Activated CD4-positive, CD25-positive, alpha-beta regulatory T cell treated with anti-CD3 and anti-CD28 coated beads, Interleukin-2, amount 50 U/mL, for 24 hours (primary cell): ENCODE data around the gene PROX2.
A peak's percentile ranks its signal among the peaks of the same experiment; 100 is the strongest.

Source experiments
- ATAC-seq, 2 donors: fragments of 150-1000 bp; cut with Tn5 transposase; one replicate each; pipeline ENCODE4 v1.10.0; 2021; ENCODE audit warnings: mild to moderate bottlenecking in 1 of 2, moderate library complexity in 1 of 2

PROX2 gene

DNA sequence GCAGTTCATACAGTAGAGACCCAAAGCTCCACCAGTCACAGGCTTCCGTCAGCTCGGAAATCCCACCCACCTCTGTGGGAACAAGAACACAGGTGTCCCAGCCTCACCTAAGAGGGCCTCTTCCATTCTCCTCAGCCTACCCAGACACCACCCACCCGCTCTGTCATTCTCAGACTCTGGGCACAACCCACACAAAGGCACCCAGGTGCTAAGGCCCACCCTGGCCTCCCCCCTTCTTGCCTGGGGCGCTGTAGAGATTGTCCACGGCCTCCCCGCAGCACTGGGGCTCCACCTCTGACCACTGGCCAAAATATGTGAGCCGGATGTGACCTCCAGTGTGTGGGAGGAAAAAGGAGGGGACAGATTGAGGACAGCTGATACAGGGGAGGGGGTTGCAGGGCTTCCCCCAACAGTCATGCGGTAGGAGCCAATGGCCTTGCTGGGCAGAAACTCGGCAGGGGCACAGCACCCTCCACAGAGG, 33.0 kb upstream of the PROX2 start:
- no peak for ATAC-seq

DNA sequence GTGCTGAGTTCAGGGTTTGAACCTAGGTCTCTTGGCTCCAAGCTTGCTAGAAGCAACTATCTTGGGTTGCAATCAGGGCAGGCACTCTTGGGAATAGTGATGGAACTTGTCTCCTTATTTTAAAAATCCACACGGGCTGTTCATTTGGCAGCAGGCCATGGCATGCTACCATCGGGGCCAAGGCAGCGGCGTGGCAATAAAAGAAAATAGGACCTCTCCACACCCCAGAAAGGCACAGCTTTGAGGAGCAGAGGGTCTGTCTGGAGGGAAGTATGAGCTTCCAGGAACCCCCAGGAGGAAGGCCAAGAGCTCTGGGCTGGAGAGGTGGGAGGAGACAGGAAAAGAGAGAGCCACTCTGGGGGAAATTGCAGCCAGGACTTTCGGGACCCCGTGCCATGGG, 31.8 kb upstream of the PROX2 start:
- no peak for ATAC-seq

DNA sequence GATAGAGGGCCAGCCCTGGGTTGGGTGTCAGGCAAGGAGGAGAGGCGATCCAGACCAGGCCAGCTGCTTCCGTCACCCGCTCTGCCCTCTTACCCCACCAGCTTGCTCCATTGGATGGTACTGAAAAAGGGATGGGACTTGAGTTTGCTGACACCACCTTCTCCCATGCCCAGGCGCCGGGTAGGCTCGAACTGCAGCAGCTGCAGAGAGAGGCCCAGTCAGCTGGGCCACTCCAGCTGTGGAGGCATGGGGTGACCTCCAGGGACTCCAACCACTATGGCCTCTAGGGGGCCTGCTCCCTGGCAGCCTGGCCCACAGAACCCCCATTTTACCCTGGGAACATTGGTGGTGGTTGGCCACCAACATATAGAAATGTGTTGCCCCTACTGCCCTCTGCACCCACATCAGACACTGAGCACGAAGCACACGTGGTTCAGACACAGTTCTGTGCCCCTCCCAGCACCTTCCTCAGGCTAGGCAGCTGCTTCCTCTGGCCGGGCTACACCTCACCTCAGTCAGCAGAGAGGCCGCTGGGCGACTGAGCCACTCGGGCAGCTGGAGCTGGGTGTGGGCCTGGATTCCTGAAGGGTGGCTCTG, 31.1 kb upstream of the PROX2 start:
- no peak for ATAC-seq

DNA sequence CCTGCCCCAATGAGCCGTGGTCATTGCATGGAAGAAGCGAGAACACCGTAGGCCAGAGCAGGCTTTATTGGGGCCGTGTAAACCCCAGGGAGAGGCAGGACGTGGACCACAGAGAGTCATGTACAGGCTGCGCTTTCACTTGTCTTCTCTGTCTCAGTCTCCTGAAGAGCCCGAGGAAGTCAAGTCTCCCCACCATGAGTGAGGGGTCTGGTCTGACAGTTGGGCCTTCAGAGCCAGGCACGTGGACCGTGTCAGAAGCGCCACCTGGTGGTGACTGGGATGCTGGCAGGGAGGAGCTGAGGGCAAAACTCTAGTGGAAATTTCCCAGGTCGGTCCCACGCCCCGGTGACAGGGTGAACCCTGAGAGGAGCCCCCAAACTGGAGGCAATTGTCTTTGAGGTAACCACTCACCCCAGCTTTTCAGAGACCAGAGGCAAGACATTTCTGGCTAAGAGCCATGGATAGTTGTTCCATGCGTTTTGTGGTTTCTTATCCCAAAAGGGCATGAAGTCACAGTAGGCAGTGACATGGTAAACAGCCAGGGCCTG, 29.7 kb upstream of the PROX2 start:
- peak; percentile 68 for ATAC-seq

DNA sequence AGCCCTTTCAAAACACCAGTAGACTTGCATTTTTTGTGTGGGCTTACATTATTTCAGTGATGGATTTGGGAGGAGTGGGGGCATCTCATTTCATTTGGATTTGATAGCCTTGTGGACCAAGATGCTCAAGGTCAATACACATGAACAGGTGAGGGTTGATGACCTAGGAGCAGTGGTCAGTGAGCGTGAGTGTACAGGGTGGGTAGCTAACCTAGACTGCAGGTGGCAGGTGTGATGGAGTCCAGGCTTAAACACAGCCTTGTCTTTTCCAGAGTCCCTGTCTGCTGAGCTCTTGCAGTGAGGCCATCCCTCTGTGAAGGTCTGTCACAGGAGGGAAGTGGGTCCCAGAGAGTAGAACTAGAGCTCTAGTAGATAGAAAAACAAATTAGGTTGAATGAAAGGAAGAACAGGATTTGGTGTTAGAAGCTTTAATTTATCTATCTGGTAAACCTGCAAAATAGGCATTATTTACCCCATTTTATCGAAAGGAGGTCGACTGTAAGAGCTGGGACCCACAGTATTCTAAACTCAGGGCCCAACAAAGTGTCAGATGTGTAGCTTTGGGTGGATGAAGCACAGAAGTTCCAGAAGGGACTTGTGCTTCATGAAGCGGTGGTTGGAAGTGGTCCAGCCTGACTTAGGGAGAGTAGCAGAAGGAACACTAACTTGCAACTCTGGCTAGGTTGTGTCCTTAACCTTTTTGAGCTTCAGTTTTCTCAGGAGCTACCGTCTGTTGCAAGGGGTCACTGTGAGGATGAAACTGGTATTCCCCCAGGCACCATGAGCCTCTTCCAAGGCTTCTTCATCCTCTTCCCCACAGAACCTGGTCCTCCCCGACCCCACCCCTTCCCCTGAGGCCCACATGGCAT, 28.9 kb upstream of the PROX2 start:
- no peak for ATAC-seq

DNA sequence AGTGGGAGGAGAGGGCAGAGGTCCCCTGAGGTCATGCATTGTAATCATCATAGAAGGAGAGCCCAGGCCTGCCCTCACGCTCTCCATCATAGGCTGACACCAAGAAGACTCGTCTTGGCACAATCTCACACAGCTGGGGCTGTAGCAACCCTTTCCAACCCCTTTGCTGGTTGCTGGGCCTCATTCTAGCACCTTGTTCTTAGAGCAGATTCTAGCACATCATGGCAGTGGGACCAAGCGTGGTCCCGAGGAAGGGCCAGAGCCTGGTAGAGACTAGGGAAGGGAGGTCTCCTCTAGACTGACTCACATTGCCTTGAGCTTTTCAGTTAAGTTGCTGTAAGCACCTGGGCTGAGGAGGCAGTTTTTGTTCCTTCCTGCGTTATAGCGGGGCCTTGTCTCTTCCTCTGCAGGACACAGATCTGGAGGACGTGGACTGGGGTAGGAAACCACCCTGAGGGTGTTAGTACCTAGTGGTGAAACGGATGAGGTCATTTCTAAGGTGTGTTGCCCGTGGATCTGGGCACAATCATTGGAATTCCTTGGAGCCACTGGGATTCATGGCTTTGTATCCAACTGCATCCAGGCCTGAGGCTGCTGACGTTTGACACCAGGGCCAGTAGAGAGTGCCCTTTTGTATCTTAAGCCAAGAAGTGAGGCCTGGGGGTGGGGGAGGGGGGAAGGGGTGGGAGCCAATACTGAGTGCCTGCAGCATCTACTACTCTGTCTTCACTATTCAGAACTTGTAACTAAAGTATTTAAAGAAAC, 27.2 kb upstream of the PROX2 start:
- no peak for ATAC-seq

DNA sequence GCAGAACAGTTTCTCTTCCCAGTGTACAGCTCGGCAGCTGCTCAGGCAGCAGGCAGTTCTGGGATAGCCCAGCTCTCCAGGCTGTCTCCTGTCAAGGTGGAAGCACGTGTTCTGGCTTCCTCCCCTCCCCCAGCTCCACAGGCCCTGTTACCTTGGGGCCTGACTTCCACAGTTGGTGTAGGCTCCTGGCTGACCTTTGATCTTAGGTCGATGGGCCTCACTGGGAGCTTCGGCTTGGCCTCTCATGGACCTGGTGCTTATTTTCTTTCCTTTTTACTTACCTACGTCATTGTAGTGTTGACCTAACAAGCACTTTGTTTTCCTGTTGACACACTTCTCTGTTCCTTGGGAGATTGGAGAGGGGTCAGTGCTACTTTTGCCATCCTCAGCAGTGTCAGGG, 22.7 kb upstream of the PROX2 start:
- ATAC-seq = no peak

DNA sequence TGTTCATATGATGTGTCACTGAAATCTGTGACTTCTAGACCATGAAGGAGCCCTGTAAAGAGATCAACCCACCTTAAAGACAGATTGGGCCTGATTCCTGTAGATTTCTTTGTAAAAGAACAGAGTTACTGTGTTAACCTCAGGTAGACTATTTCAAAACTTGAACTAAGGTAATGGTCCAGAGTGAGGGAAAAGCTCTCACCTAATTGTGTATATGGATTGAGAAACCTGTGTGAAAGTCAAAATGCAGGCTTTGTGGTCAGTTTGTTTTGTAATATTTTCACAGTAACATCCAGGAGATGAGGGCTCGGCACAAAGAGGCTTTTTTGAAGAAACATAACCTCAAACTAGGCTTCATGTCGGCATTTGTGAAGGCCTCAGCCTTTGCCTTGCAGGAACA, 22.1 kb upstream of the PROX2 start:
- ATAC-seq = no peak

DNA sequence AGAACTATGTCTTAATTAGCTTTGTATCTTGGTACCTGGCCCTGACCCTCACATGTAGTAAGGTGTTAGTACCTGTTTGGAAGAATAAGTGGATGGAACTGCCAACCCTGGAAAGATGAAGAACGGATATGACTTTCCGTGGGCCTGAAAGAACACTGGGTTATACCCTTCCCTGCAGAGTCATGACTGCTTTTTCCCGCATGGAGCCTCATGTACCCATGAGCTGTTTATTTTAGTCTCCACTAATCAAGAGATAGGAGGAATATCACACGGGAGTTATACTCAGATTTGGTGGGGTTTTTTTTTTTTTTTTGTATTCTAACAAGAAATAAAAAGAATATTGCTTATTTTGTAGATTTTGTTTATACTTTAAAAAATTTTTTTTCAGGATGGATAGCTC, 21.7 kb upstream of the PROX2 start:
- ATAC-seq = no peak

DNA sequence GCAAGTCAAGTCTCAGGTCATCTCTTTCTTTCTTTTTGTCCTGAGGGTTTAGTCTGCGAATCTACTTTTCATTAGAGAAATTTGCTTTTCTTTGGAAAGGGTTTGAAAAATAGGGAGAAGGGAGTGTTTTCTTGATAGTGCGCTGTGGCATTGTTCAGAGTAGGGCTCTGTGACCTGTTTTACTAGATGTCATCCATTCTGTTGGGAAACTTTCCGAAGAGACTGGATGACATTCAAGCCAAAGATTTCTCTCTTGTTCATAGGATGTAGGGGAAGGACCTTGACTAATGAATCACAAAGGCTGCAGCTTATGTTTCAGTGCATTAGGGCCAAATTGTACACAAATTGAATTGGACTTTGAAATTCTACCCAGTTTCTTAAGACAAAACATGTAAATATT, 20.5 kb upstream of the PROX2 start:
- ATAC-seq = no peak

DNA sequence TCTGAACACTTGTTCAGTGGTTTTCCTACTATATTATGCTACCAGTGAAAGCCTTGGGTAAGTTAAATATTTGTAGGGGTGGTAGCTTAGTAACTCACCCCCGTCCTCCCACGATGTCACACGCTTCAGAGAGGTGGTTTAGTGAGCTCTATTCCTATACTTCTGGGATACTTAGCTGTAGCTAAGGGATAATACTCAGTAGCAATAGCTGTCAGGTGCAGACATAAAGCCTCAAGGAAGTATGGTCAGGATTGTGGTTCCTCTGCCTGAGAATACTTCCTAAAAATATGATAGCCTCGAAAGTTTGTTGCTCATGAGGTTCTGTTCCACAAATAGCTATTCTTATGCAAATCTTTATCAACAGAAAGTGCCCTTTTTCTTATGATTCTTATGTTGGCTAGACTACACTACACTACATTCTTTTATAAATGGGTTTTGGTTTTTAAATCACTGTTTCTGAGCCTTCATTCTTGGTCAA, 17.7 kb upstream of the PROX2 start:
- ATAC-seq = no peak

DNA sequence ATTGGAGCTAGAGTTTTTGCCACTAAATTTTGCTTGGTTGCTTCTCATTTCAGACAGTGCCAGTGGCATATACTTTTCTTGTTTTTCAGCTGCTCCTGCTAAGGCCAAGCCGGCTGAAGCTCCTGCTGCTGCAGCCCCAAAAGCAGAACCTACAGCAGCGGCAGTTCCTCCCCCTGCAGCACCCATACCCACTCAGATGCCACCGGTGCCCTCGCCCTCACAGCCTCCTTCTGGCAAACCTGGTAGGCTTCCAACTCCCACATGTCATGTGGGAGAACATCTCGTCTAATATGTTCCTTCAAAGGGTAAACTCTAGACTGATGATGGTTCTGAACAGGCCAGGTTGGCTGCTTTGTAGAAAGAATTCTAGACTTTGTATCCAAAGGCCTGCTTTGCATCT, 16.8 kb upstream of the PROX2 start:
- ATAC-seq = no peak

DNA sequence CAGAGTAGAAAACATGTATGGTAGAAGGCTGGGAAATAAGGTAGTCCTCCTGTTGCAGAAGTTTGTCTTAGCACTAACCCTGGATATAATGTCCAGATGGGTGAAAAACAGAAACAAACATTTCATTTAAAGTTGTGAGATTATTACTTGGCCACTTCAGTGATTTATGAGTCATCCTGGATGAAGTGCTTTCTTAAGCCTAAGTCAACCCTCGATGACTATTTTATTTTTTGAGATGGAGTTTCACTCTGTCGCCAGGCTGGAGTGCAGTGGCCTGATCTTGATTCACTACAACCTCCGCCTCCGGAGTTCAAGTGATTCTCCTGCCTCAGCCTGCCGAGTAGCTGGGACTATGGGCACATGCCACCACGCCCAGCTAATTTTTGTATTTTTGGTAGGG, 15.9 kb upstream of the PROX2 start:
- ATAC-seq = no peak

DNA sequence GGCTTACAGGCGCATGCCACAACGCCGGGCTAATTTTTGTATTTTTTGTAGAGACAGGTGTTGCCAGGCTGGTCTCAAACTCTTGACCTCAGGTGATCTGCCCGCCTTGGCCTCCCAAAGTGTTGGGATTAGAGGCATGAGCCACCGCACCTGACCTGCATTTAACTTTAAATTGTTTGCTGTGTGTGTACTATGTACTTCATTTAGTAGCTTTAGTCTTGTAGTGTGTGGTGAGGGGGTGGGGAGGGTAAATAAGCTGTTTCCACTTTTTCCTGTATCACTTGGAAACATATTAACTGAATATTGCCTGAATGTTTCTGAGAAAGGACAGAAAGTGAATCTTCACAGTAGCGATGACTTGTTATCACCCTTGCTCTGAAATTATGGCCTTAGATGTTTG, 14.3 kb upstream of the PROX2 start:
- ATAC-seq = no peak

DNA sequence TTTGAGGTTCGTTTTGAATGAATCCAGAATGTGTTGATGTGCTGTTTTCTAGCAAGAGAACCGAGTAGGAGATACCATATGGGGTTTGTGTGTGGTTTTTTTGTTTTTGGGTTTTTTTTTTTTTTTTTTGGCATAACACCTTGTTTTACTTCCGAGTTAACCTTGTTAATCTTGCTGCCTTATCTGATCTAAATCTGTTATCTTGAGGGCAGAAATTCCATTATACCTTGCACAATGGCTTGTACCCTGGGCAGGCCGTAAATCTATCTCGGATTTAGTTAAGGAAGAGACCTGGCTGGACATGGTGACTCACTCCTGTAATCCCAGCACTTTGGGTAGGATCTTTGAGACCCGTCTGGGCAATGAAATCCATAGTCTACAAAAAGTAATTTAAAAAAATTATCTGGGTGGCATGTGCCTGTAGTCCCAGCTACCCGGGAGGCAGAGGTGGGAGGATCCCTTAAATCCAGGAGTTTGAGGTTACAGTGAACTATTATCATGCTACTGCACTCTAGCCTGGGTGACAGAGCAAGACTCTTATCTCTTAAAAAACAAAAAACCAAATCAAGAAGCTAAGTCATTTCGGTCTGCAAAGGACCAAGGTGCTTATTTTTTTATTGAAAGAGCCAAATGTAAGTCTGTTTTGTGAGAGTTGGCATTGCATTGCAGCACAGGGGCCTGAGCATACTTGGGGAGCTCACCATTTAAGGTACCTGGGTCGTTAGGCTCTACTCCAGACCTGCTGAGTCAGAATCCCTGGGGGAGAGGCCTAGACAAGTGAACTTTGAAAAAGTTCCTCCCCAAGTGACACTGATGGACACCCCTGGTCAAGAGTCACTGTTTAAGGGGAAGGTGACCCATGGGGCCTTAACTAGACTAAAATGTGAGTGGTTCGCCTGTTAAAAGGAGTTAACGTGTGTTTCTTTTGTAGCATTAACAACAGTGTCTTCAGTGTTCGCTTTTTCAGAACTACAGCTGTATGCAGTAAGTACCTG, 12.5 kb upstream of the PROX2 start:
- ATAC-seq = no peak

DNA sequence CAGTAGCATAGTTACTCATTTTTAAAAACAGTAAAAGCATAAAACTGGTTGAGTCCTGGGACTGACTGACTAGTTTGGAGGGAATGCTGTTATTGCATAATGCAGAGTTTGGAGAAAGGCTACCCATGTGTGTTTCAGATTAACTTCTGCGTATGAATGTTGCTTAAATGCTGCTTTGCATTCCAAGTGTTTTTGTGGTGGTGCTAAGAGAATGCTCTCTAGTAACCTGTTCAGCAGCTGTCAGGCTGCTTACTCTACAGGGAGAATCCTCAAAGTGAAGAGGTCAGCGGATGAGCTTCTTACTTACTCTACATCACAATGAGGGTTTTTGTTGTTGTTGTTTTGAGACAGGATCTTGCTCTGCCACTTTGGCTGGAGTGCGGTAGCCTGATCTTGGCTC, 10.1 kb upstream of the PROX2 start:
- no peak for ATAC-seq

DNA sequence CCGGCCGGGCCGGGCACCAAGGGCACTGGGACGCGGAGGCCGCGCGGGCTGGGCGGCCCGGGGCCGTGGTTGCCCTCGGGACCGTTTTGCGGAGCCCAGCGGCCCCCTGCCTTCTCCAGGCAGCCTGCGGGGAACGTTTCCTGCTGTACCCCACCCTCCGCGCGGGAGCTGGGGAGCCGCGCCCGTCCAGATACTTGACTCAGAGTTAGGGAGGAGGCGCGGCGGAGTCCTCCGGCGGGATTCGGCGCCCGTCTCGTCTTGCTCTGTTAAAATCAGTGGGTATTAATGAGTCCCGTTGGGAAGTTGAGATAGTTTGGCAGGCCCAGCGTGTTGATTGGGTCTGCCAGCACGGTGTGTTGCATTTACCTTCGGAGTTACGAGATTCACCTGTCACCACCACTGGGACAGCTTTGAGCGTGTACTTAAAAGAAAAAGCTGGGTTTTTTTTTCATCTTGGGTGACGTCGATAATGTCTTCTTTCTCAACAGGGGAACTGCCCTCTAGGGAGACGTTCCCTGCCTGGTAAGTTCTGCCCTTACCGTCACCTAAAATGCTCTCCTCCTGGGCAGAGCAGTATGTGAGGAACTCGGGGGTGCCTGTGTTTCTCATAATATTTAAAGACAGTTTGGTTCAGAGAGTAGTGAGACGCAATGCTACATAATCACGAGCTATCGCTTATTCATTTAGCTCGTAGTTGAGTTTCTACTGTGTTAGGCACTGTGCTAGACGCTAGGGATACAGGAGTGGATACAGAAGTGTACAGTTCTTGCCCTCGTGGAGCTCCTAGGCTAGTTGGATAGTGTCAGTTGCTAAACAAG, 6.4 kb upstream of the PROX2 start:
- peak; percentile 44 to 54 for ATAC-seq

DNA sequence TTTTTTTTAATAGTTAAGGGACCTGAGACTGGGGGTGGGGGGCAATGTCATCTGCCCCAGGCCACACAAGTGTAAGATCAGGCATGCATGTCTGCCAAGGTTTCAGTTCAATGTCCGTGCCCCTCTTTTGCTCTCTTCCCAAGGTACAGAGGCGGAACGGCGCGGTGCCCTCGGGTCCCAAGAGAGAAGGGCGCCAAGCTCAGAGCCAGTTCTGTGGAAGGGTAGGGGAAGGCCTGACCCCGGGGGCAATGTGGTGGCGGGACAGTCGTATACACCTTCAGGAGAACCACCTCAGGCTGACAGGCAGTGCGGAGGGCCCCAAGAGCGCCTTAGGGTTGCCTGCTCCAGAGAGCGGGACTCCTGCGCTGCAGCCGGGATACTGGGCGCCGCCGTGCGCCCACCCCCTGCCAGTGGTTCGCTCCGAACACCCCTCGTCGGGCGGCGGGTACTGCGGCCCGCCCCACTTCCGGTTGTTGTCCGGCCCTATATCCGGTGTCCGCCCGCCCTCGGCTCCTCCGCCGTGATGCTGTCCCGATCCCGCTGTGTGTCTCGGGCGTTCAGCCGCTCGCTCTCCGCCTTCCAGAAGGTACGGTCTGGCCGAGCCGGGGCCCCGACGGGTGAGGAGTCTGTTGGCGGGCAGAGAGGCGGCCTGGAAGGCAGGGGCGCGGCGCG, 5.6 kb upstream of the PROX2 start, which contains the start of gene DLST:
Gene DLST (plus strand): TSS at position 486 of the 672 bp plus-strand sequence. CDS start 38 bp downstream, at position 524.
- ATAC-seq = peak; percentile 94 to 96

DNA sequence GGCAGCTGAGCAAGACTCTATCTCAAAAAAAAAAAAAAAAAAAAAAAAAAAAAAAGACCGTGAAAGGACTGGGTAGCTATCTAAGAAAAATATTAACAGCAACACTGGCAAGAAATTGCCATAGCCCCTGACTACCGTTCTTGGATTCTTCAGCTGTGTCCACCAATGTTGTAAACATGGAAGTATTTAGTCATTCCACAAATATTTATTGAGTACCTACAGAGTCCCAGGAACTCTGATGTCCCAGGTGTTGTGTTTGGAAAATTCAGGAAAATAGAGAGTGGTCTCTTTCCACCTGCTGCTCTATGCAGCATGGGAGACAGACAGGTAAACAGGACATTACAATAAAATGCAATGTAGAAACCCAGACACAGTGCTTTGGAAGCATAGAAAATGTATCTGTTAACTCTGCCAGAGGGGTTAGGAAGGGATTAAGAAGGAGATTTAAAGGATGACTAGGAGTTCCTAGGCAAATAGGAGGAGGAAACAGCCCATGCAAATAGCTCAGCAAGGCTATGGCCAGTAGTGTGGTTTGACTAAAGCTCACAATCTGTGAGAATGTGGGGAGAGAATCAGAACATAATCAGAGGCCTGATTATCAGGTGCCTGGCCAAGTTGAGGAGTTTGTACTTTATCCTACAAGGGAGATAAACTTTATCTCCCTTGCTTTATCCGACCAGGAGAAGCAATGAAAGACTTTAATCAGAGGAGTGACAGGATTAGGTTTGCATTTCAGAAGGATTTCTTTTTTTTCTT, 3.7 kb upstream of the PROX2 start:
- ATAC-seq = no peak
